Bladder microvascular endothelial cell (primary cell): ENCODE measurements around the gene RFPL4A. TPM values are rescaled to one million over a fixed set of nuclear protein-coding genes. Genes with fewer than 3 reads are reported as not detected.

Source experiments
- total RNA-seq: library from RNA; depleted of rRNA; stranded (reverse); fragments of >200 nt; gene quantifications from 2 replicates; pipeline ENCODE4 v1.2.3, GENCODE V29; 2014

Gene RFPL4A
- 0.16 and 2.3 TPM in 2 replicates for total RNA-seq

DNA sequence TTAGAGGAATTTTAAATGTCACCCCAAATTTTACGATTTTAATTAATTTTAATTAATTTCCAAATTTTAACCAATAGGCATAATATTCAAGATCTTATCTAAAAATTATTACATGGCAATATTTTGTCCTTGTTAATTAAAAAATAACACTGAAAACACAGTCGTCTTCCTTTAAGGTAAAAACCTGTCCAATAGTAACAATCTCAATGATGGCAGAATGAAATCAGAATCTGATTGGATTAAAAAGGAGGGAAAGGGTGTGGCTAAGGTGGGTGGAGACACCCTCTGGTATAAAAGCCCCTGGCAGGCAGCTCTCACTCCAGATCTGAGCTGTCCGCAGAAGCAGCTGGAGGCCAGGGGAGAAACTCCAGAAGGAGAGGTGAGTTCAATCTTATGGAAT is at the start of gene RFPL4A:
RFPL4A (plus strand) TSS at position 301 of the 400 bp plus-strand sequence. CDS start 2,704 bp downstream, outside the sequence.

DNA sequence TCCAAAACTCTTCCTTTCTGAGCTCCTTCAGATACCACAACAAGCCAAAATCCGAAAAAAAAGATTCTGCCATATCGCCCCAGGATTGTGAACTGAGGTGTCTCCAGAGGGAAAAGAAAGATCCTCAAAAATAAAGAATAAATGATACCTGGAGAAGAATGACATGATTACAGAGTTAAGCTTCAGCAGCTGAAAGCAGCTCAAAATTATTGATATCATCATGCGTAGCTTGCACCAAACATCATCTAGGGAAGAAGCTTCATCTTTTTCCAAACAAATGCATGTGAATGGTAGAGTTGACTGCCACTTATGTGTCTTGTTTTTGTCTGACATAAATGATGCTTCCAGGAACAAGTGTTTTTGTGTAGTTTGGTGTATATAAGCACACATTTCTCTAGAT is 20.6 kb upstream of the RFPL4A start, which contains the start of gene NLRP9:
NLRP9 (minus strand) TSS at position 101 of the 400 bp plus-strand sequence; CDS start at position 73, 28 bp downstream.

DNA sequence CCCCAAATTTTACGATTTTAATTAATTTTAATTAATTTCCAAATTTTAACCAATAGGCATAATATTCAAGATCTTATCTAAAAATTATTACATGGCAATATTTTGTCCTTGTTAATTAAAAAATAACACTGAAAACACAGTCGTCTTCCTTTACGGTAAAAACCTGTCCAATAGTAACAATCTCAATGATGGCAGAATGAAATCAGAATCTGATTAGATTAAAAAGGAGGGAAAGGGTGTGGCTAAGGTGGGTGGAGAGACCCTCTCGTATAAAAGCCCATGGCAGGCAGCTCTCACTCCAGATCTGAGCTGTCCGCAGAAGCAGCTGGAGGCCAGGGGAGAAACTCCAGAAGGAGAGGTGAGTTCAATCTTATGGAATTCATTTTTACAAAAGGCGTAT is 9.9 kb downstream of the RFPL4A start, which contains the start of gene RFPL4AL1:
RFPL4AL1 (plus strand) TSS at position 301 of the 400 bp plus-strand sequence. CDS start 2,687 bp downstream, outside the sequence.

Other genes with a start within 250 kb of the RFPL4A start
- gene SBK2, start 222.0 kb upstream of the RFPL4A start, total RNA-seq = not detected in 2 replicates
- 0.13 and 0.16 TPM in 2 replicates for gene SBK3, start 213.6 kb upstream of the RFPL4A start, total RNA-seq
- gene ZNF579, start 178.2 kb upstream of the RFPL4A start, total RNA-seq = 2.1 and 3.0 TPM in 2 replicates
- 1.3 and 3.1 TPM in 2 replicates for gene FIZ1, start 159.6 kb upstream of the RFPL4A start, total RNA-seq
- 9.5 and 10.5 TPM in 2 replicates for gene ZNF524, start 158.8 kb upstream of the RFPL4A start, total RNA-seq
- 0.97 and 1.5 TPM in 2 replicates for gene ZNF865, start 153.4 kb upstream of the RFPL4A start, total RNA-seq
- gene ZNF784, start 134.5 kb upstream of the RFPL4A start, total RNA-seq = 3.9 and 4.7 TPM in 2 replicates
- gene ZNF580, start 118.1 kb upstream of the RFPL4A start, total RNA-seq = 1.5 and 2.9 TPM in 2 replicates
- 11.5 and 18.0 TPM in 2 replicates for gene ZNF581, start 115.4 kb upstream of the RFPL4A start, total RNA-seq
- 5.3 and 11.0 TPM in 2 replicates for gene CCDC106, start 110.9 kb upstream of the RFPL4A start, total RNA-seq
- gene U2AF2, start 104.1 kb upstream of the RFPL4A start, total RNA-seq = 94.9 and 152 TPM in 2 replicates
- 22.2 and 199 TPM in 2 replicates for gene EPN1, start 83.9 kb upstream of the RFPL4A start, total RNA-seq
- gene NLRP9, start 20.7 kb upstream of the RFPL4A start, total RNA-seq = not detected in 2 replicates
- 0.31 TPM in 1 of 2 replicates, not detected in the other for gene RFPL4AL1, start 10.0 kb downstream of the RFPL4A start, total RNA-seq
- gene NLRP11, start 72.9 kb downstream of the RFPL4A start, total RNA-seq = 0.06 TPM in 1 of 2 replicates, not detected in the other
- not detected in 2 replicates for gene NLRP4, start 77.4 kb downstream of the RFPL4A start, total RNA-seq
- gene NLRP13, start 173.2 kb downstream of the RFPL4A start, total RNA-seq = not detected in 2 replicates
- gene NLRP8, start 188.7 kb downstream of the RFPL4A start, total RNA-seq = not detected in 2 replicates
- gene NLRP5, start 227.7 kb downstream of the RFPL4A start, total RNA-seq = not detected in 2 replicates